GM19043 (cell line): ENCODE results near the gene HUS1.
"Not testable (repeated sequence)": the region's sequence is repeated elsewhere in the genome, so short reads cannot be mapped to it uniquely, and the experiment has no call there.

ENCODE experiments used
- ATAC-seq: cut with Tn5 transposase; IDR thresholded peaks from one replicate; pipeline ENCODE4 v1.9.1; 2021; ENCODE audit warnings: low read depth; ENCODE audit not compliant: unreplicated experiment

The HUS1 gene

DNA sequence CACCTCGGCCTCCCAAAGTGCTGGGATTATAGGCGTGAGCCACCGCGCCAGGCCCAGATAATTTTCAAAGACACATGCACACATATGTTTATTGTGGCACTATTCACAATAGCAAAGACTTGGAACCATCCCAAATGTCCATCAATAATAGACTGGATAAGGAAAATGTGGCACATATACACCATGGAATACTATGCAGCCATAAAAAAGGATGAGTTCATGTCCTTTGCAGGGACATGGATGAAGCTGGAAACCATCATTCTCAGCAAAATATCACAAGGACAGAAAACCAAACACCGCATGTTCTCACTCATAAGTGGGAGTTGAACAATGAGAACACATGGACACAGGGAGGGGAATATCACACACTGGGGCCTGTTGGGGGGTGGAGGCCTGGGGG is 1.2 kb upstream of the HUS1 start:
- ATAC-seq = not testable (repeated sequence)

DNA sequence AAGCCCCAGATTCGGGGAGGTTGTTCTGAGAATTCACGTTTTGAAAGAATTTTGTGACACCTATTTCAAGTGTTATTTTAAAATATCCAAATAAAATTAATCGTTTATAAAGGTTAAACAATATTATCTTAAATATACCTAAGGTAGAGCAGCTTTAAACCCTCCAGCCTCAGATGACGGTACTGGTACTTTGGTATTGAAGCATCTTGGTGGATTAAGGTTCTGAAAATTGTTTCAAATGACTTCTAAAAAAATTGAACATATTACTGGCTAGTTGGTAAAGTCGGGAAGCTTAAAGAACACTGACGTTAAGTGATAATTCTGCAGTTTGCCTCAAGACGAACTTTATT is 392 bp upstream of the HUS1 start:
- ATAC-seq = no peak

DNA sequence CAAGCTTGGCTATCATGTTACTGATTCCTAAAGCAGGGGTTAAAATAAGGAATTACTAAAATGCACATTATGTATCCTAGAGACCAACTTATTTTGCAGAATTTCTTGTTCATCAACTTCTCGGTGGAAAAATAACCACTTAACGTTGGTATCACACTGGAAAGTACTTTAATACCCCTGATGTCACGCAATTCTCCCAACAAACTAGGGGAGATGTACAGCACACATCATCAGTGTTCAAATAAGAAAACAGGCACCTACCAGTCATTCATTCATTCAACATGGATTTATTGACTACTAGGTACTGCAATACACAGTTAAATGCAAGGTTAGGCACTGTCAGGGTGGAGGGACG is 648 bp downstream of the HUS1 start:
- no peak for ATAC-seq

DNA sequence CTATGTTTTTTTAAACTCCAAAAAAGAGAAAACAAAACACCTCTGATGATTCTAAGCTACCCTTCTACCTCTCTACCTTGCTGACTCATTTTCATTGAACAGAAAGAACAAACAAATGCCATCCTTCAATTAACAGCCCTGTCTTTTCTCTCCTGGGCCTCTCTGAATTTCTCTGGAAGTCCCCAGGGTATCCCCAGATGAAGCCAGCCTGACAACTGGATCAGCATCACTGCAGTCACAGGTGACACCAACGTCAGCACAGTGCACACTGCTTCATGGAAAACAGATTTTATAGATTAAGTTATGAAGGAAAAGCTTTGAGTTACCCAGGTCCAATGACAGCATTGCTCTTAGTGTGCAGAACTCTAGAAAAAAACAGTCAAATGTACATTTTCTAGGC is 5.7 kb downstream of the HUS1 start:
- ATAC-seq = no peak

DNA sequence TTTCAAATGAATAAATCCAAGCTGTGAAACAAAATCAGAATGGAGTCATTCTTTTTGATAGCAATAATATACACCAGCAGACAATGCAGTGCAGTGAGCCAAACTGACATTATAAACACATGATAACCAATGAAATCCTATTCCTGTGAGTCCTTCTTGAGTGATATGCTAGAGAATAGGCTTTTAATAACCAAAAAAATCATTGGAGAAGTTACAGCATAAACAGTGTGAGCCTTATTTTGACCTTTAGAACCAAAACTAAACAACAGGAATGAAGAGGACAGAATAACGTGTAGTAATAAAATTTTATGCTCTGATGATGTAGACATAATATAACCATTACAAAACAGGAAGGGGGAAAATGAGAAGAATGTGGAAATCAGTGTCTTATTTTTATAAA is 8.7 kb downstream of the HUS1 start:
- no peak for ATAC-seq

DNA sequence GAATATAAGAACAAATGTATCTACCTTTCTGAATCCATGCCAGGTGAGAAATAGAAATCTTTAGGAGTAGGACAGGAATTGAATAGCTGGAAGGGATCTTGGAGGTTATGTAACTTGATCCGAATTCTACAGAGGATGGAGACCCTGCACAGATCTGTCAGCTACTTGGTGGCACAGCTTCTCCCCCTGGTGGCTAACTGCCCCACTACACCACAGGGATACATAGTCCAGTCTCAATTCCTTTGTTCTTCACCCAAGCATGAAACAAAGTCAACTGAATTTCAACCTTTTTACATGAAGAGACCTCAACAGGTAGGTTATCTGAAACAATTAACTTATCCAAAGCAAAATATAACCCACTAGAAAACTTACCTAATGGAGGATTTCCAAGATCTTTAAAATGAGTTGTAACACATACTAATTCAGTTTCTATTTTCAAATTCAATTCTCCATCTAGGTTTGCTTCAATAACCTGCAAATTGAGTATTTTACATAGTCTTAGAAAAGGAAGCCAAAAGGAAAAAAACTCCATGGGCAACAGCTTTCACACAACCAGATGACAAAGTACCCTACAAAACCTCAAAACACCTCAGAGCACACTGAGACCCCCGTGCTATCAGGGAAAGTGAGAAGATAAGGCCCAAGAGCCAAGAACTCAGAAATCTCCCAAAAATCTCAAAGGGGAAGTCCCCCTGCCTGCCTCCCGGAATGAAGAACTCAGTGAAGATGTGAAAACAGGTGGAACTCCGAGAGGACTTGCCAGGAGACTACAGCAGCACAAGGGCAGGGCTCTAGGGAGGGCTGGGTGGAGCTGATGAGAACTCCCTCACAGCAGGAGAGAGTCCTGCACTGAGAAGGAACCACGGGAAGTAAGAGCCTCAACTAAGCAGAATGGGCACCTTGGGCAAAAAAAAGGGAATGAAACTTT is 10.3 kb downstream of the HUS1 start:
- peak; percentile 64 for ATAC-seq

DNA sequence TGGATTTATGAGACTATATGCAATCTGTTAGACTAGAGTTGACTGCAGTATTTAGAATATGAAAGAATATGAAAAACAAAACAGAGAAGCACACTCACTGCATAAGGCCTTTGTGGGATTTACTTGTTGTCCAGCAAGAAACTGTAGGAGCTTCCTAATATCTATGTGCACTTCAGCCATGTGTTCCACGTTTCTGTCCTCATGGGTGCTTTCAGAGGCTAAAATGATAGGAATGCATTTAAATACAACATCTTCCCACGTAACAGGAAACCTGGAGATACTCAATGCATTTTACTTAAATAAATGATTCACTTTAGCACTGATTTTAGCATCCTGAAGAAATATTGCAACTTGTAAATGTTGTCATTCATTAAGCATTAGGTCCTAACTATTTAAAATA is 11.7 kb downstream of the HUS1 start:
- no peak for ATAC-seq

DNA sequence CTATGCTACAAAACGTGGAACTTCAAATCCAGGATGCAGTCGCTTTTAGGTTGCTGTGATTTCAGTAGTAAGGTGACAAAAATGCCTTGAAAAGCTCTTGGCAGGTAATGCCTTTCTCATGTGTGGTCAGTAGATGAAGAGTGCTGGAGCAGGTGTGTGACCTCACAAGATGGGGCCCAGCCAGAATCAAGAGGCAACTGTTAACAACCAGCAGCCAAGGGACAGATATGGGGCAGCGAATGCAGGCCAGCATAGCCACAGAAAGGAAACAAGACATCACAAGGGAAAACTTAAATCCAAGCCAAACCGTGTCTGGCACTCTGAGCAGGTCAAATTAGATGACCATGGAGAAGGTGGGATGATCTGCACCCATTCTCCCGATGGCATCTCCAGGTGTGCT is 12.3 kb downstream of the HUS1 start:
- ATAC-seq = no peak

DNA sequence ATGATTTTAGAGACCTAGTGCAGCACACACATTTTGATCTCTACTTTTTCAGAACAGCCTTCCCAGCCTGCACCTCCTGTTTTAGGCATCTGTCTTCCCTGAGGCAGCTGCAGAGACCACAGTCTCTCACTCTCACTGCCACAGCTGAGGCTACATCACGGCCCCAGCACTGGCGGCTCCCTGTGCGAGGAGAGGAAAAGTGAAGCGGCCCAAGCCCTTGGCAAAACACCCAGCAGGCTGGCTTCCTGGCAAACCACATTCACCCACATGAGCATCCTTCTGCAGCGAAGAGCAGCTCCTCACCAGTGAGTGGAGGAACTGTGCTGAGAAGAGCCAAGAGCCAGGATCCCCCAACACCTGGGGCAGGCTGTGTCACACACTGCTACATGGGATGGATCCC is 14.0 kb downstream of the HUS1 start:
- no peak for ATAC-seq

DNA sequence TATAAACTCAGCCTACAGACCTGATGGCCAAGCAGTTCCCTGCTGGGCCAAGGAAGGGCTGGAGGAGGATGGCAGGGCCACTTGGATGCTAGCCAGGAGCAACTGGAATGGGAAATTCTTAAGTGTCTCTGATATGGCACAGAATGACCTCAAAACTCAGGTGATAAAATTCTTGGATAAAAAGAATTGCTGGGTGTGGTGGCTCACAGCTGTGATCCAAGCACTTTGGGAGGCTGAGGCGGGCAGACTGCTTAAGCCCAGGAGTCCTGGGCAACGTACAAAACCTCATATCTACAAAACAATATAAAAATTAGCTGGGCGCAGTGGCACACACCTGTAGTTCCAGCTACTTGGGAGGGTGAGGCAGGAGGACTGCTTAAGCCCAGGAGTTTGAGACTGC is 17.2 kb downstream of the HUS1 start:
- no peak for ATAC-seq

DNA sequence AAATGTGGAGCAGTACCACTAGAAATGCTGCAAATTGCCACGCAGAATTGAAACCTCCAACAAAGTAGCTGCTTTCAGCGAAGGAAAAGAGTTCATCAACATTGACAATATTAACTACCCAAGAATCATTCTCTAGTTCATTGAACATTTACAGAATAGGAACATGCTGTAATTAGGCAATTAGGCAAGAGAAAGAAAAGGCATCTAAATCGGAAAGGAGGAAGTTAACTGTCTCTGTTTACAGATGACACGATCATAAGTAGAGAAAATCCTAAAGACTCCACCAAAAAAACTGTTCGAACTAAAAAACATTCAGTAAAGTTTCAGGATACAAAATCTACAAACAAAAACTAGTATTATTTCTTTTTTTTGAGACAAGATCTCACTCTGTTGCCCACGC is 22.3 kb downstream of the HUS1 start:
- ATAC-seq = no peak

DNA sequence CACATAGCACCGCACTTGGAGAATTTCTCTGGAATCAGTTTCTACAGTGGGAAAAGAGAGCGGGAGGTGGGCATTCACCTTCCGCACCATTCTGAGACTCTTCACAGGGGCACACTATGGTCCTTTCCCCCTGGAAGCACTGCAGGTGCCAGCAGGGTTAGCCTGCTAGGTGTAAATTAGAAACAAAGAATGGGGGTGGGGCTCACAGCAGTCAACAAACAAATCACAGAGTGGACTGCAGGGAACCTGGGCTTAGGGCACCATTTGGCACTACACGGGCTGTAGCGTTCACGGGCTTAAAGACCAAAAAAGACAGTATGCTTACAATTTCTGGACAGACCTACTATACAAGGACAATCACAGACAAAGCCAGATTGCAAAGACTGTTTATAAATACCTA is 23.2 kb downstream of the HUS1 start:
- ATAC-seq = no peak

DNA sequence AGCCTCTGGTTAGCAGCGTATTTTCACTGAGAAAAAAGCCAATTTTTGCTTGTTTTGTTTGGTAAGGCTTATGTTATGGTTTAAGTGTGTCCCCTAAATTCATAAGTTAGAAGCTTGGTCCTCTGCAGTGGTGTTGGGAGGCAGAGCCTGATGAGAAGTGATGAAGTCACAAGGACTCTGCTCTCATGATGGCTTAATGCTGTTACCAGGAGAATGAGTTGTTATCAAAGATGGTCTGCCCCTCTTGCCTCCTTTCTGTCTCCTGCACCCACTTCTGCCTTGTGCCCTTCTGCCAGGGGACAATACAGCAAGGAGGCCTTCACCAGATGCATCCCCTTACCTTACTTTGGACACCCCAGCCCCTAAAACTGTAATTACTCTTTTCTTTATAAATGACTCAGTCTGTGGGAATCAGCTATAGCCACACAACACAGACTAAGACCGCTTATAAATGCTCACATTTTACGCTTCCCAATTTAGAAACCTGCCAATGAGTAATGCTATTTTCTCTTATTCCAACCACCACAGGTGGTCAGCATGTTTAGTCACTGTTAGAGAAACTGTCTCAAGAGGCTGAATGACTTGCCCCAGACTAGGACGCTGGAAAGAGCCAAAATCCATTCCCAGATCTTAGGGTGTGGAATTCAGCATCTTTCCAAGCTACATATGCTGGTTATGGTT is 25.0 kb downstream of the HUS1 start:
- ATAC-seq = no peak

DNA sequence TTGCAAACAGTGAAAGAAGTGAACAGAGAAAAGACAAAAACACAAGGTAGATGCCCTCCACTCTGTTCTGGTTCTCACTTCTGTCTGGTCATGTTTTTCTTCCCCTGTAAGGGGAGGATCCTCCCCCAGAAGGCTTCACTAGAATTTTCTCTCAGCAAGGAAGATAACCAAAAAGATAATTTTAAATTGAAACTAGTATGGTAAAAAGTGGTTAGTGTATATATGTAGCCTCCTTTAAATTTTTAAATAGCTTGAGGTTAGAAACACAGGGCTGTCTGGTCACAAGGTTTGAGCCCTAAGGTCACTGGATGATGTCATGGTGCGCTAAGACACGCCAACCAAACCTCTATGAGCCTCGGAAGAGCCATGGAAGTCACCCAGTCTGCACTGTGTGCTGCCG is 25.6 kb downstream of the HUS1 start:
- ATAC-seq = peak; percentile 42

DNA sequence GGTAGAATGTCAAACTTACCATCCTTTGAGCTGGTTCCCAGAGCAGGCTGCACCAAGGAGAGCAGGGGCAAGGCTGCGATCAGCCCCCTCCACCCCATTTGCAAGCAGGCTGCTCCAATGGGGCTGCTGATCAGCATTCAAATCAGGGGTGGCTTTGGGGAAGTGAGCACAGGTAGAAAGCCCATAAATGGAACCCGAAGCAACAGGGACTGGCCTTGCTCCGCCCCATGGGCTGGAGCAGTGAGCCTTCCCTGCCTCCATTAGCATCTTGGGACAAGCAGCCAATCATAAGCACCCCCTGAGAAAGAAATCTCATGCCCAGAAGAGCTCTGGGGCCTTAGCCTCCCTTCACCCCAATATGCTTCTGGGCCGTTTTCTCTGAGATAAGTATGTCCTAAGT is 27.2 kb downstream of the HUS1 start:
- ATAC-seq = no peak

DNA sequence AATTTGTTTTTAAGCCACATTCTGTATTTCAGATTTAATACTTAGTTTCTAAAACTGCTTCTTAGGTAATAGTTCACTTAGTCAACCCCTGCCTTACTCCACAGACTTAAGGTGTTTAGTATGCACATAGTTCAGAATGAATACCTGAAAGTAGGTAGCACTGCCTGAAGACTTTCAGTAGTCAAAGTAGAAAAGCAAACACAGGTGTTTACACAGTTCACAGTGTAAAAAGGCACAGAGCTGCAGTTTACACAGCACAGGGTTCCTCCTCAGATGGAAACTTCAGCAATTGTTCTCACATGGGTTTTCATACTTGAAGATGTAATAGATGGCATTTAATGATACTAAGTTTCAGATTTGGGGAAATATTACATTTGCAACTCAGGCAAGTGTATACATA is 28.0 kb downstream of the HUS1 start:
- ATAC-seq = no peak

DNA sequence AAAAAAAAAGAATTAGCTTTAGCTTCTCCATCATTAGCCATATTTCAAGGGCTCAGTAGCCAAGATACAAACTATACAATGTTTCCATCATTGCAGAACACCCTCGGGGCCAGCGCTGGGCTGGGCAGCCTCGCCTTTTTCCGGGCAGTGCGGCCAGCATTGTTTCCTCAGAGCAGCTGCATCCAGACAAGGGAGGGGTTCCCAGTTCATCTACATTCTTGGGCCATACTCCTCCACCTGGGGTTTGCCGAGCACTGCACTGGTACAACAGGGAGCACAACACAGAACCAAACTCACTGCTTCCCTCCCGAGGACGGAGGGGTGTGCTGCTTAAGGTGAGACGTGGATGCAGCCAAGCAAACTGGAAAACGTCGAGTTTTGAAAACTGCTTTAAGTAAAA is 28.7 kb downstream of the HUS1 start:
- ATAC-seq = no peak

DNA sequence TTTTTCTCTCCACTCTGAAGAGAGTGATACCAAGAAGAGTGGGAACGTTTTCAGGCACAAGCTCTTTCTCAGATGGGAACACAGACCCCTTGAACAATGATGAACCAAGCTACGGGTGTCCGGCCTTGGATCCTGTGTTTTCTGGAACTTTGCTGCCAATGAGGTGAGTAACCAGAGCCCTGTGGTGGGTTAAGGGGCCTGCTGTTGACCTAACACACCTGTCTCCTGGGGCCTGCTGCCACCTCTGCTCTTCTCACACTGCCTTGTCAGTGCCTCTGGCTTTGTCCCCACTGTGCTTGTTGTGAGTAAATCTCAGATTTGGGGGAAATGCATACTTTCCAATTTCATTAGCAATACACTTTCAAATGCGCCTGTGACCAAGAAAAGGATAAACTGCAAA is 29.7 kb downstream of the HUS1 start:
- no peak for ATAC-seq

DNA sequence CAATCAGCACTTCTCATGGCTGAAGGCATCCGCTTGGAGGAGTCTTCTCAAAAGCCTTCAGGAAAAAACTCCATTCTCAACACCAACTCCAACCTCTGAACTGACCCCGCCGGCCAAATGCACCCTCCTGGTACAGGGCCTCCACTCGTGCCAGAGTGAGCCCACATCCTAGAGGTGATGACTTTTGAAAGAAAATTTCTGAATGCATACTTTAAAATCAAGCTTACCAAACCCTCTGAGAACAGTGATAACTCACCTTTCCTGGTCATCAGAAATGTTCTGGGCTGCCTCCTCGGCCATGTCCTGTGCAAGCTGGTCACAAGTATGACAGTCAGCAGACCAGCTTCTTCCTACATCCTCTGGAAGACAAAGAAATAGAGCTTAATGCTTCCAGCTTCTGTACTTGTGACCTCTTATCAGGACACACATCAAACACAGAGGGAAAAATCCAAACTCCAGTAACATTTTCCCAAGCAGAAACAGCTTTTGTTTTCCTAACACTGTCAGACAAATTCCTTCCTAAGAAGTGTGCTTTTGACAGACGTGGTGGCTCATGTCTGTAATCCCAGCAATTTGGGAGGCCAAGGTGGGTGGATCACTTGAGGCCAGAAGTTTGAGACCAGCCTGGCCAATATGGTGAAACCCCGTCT is 31.1 kb downstream of the HUS1 start, which contains the start of gene PKD1L1:
PKD1L1 (minus strand) TSS at position 326 of the 650 bp plus-strand sequence; CDS start at position 300, 26 bp downstream.
- no peak for ATAC-seq

DNA sequence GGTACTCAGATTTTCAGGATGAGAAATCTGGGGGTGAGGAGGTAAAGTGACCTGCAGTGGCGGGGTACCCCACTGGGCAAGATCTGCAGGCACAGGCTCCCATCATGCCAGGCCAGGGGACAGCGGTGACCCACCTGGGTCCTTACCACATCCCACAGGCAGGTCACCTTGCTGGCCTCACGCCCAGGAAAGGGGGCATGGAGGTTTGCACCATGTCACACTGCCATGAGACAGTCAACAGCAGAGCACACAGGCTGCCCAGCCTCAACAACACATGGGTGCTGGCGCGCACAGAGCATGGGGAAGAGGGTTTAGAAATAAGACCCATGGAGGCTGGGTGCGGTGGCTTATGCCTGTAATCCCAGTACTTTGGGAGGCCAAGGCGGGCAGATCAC is 32.1 kb downstream of the HUS1 start:
- ATAC-seq = no peak

DNA sequence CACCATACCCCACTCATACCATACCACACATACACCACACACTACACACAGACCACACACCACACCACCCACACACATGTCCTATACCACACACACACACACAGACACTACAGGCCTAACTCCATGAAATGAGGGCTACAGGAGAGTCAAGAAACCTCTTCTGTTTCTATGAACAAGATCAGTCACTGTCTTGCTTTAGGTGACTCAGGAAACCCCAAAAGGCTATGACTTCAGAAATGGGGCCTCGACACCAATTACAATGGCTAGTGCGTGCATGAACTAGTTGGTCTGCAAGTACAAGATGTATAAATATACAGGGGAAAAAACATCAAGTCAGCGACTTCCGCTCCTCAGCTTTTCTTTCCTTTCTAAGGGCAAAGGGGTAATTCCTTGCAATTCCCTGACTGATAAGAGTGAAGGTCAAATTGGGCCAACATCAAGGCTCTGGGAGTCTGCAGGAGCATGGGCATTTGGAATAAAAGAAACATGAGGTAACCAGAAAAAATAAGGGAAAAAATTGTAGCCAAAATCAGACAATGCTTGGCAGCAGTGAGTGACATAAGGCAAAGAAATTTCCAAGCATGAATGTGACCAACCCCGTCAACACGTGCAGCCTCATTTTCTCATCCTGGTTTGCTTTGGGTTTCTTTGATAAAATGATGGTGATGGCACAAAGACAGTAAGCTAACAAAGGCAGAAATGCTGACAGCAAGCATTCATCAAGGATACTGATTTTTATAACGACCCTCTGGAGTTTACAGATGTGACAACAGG is 32.6 kb downstream of the HUS1 start:
- ATAC-seq = no peak
